ENCODE measurements around the gene ARL11.

The ARL11 gene

GRCh38 chr13:49625392-49626079 is 2.8 kb upstream of the ARL11 start:
- TF ChIP-seq, protein P1, sequence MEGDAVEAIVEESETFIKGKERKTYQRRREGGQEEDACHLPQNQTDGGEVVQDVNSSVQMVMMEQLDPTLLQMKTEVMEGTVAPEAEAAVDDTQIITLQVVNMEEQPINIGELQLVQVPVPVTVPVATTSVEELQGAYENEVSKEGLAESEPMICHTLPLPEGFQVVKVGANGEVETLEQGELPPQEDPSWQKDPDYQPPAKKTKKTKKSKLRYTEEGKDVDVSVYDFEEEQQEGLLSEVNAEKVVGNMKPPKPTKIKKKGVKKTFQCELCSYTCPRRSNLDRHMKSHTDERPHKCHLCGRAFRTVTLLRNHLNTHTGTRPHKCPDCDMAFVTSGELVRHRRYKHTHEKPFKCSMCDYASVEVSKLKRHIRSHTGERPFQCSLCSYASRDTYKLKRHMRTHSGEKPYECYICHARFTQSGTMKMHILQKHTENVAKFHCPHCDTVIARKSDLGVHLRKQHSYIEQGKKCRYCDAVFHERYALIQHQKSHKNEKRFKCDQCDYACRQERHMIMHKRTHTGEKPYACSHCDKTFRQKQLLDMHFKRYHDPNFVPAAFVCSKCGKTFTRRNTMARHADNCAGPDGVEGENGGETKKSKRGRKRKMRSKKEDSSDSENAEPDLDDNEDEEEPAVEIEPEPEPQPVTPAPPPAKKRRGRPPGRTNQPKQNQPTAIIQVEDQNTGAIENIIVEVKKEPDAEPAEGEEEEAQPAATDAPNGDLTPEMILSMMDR (conservative IDR thresholded peaks at IDR 0.05; ENCODE audit: low read depth), result no peak
- ChIA-PET CTCF (interaction anchor here (0.5 kb wide), 1 partner anchor 725 kb away, joined by 3 read pairs; no protein-coding TSS in a partner anchor), POLR2A (ENCODE audit: low non-redundant PET) (no interaction called here)
- no peak for DNase-seq (ENCODE audit: low spot score)
- H3K27ac ChIP-seq, result no peak overlapping the region

- no peak overlapping the region for H3K27ac ChIP-seq
- DNase-seq (ENCODE audit: low spot score), result no peak
- POLR2A ChIA-PET (ENCODE audit: low non-redundant PET), result no interaction called here
- CTCF ChIA-PET, result no interaction called here
- TF ChIP-seq, protein P1 (conservative IDR thresholded peaks at IDR 0.05; ENCODE audit: low read depth), result no peak
These were observed 1.1 kb downstream of the ARL11 start for GRCh38 chr13:49629196-49629938.

DNA sequence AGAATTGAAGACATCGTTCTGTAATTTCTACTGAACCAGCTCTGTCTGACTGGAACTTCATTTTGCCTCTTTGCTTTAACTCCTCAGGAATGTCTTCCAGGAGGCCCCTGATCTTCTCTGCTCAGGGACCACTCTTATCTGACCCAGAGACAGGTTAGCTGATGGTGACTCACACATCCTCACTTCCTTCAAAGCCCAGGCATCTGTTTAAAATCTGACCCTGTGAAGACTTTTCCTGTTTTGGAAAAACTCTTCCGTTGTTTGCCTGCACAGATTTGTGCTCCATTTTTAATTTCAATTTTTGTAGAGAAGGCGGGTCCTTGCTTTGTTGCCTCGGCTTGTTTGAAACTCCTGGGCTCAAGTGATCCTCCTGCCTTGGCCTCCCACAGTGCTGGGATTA is 1.6 kb downstream of the ARL11 start:
- ChIA-PET POLR2A (ENCODE audit: low non-redundant PET) (no interaction called here), CTCF (no interaction called here)
- TF ChIP-seq, protein P1 (conservative IDR thresholded peaks at IDR 0.05; ENCODE audit: low read depth), result no peak
- H3K27ac ChIP-seq, result no peak overlapping the region
- DNase-seq (ENCODE audit: low spot score), result no peak

- ChIA-PET POLR2A (ENCODE audit: low non-redundant PET) (no interaction called here), CTCF (interaction anchor here (0.6 kb wide), 1 partner anchor 48 kb away, joined by 3 read pairs; no protein-coding TSS in a partner anchor)
- H3K27ac ChIP-seq, result no peak overlapping the region
- TF ChIP-seq, protein P1 (conservative IDR thresholded peaks at IDR 0.05; ENCODE audit: low read depth), result no peak
- no peak for DNase-seq (ENCODE audit: low spot score)
These were observed 2.3 kb downstream of the ARL11 start for GRCh38 chr13:49630580-49630979.

GRCh38 chr13:49632156-49632555 is 3.8 kb downstream of the ARL11 start:
- ChIA-PET CTCF (no interaction called here), POLR2A (ENCODE audit: low non-redundant PET) (no interaction called here)
- DNase-seq (ENCODE audit: low spot score), result no peak
- TF ChIP-seq, protein P1 (conservative IDR thresholded peaks at IDR 0.05; ENCODE audit: low read depth), result no peak
- H3K27ac ChIP-seq, result no peak overlapping the region

DNA sequence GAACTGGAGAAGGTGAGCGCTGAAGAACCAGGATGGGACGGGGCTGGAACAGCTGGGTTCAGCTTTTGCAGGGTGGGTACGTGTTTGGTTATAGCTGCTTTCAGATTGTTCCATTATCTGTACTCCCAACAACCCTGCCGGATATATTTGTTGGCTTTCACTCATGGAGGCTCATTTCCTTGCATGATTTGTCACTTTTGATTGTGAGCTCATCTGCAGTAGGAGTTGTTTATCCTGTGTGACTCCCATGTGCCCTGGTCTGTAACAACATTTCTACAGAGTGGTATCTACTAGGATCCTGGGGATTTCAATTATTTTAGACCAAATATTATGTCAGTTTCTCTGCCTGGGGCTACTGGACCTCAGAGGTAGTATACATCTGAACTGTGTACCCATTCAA is 5.4 kb downstream of the ARL11 start:
- TF ChIP-seq, protein P1 (conservative IDR thresholded peaks at IDR 0.05; ENCODE audit: low read depth), result no peak
- H3K27ac ChIP-seq, result no peak overlapping the region
- no peak for DNase-seq (ENCODE audit: low spot score)
- ChIA-PET POLR2A (ENCODE audit: low non-redundant PET) (no interaction called here), CTCF (no interaction called here)
